ENCODE data around the gene WNT11. TPM values are rescaled to one million over a fixed set of nuclear protein-coding genes. Genes with fewer than 3 reads are reported as not detected.

Gene WNT11
- total RNA-seq (2014; rRNA removed): 0.40 and 1.6 TPM in 2 replicates
- percentile 21 among the genes with signal in this experiment for Bru-seq, nascent RNA
- percentile 17 among the genes with signal in this experiment for BruChase-seq, experiment 1, labeled RNA remaining after a 6-hour chase
- BruChase-seq, experiment 2, labeled RNA remaining after a 2-hour chase: percentile 20 among the genes with signal in this experiment
- long read RNA-seq, transcript WNT11-201 (5 exons, 1,930 nt): major isoform, 5 of 6 reads
- long read RNA-seq, partial matches to known transcripts: 0 of 6 reads
- long read RNA-seq, other reads (novel, unspliced or antisense): 1 of 6 reads

DNA sequence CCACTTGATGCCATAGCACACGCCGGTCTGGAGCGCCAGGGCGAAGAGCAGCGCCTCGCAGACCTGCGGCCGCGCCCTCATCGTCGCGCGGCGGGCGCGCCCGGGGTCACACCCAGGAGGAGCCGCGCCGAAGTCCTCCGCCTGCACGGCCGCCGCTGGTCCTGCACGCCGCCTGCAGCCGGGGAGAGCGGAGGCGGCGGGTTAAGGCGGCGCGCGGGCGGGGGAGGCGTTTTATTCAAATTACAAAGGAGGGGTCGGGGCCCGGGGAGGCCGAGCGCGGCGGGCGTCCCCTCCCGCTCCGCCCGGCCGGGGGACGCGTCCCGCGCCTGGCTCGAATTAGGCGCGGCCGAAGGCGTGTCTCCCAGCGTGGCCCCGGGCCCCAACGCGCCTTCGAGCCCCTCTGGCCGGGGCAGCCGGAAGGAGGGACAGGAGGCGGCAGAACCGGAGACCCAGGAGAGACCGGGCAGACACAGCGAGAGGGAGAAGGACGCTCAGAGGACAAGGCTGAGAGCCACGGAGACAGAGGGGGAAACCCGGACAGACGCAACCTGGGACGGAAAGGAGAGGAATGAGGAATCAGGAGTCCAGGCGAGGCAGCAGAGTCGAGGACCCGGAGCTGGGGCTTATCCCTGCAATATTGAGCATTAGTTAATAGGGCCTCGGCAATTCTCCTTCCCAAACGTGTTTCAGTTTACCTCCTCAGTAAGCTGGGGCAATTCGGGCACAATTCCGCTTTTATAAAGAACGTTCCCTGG is at the start of gene WNT11:
Gene WNT11 (minus strand): TSS at position 176 of the 755 bp plus-strand sequence. CDS start 95 bp downstream, at position 81.
- intact Hi-C loops (cut with micrococcal nuclease): loop anchor here (1.0 to 2.0 kb wide), 4 partner anchors 113 to 474 kb away; no protein-coding TSS in a partner anchor
- ChIA-PET POLR2A (ENCODE audit: unreplicated experiment) (no interaction called here), CTCF (interaction anchor here (1.4 to 2.6 kb wide), 3 partner anchors 21 to 112 kb away, joined by 3 to 17 read pairs (median 7); no protein-coding TSS in a partner anchor)
- H3K27ac ChIP-seq (ENCODE audit: low read length): no peak within 1 kb of the TSS
- peaks cover 32% of the 10 kb centered on the region for H3K4me1 ChIP-seq (ENCODE audit: insufficient read depth, low read length)
- TF ChIP-seq EZH2 (IDR thresholded peaks at IDR 0.05; ENCODE audit: low read length, unreplicated experiment) (no peak), EZH2phosphoT487 (IDR thresholded peaks at IDR 0.05; ENCODE audit: borderline replicate concordance, low read length) (no peak; the same call in 1 of the 2 replicates)
- TF ChIP-seq, protein P1, sequence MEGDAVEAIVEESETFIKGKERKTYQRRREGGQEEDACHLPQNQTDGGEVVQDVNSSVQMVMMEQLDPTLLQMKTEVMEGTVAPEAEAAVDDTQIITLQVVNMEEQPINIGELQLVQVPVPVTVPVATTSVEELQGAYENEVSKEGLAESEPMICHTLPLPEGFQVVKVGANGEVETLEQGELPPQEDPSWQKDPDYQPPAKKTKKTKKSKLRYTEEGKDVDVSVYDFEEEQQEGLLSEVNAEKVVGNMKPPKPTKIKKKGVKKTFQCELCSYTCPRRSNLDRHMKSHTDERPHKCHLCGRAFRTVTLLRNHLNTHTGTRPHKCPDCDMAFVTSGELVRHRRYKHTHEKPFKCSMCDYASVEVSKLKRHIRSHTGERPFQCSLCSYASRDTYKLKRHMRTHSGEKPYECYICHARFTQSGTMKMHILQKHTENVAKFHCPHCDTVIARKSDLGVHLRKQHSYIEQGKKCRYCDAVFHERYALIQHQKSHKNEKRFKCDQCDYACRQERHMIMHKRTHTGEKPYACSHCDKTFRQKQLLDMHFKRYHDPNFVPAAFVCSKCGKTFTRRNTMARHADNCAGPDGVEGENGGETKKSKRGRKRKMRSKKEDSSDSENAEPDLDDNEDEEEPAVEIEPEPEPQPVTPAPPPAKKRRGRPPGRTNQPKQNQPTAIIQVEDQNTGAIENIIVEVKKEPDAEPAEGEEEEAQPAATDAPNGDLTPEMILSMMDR (conservative IDR thresholded peaks at IDR 0.05; ENCODE audit: low read depth, low read length): no peak
- H3K9ac ChIP-seq (ENCODE audit: low read length): no peak within 1 kb of the TSS
- ATAC-seq (peak; percentile 42), DNase-seq (peak; percentile 57)
- no peaks in the 10 kb centered on the region for H3K36me3 ChIP-seq (ENCODE audit: low read depth, low read length)
- no peaks in the 10 kb centered on the region for H3F3A ChIP-seq (ENCODE audit: low read length, unreplicated experiment)
- no peaks in the 10 kb centered on the region for H3K79me2 ChIP-seq (ENCODE audit: low read length)
- H4K20me1 ChIP-seq (ENCODE audit: low read length): no peaks in the 10 kb centered on the region
- BruUV-seq (replicated peaks): no TSS peak
- H3K4me3 ChIP-seq (ENCODE audit: low read length): peak within 1 kb of the TSS; percentile 67
- H3K9me3 ChIP-seq (ENCODE audit: low read length): no peaks in the 10 kb centered on the region
- H3K4me2 ChIP-seq (ENCODE audit: low read length): peak within 1 kb of the TSS; percentile 98
- peak within 1 kb of the TSS; percentile 93 for H2AFZ ChIP-seq (ENCODE audit: low read length)
- H3K27me3 ChIP-seq (ENCODE audit: low read length): peaks cover 46% of the 10 kb centered on the region
- H3K9me2 ChIP-seq (replicated peaks; ENCODE audit: low read length): no peaks in the 10 kb centered on the region

DNA sequence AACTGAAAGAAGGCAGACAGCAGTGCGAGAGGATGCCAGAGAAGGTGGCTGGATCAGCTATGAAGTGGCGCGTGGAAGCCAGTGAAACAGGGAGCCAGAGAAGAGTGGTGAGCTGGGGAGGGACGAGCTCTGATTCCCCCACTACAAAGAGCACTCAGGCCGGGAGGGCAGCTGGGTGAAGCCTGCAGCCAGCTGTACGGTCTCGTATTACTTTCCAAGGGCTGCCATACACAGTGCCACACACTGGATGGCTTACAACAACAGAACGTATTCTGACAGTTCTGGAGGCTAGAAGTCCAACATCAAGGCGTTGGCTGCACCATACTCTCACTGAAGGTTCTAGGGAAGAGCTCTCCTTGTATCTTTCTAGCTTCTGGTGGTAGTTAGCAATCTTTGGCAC is 47.1 kb upstream of the WNT11 start:
- TF ChIP-seq, protein P1 (conservative IDR thresholded peaks at IDR 0.05; ENCODE audit: low read depth, low read length): no peak
- TF ChIP-seq EZH2phosphoT487 (IDR thresholded peaks at IDR 0.05; ENCODE audit: borderline replicate concordance, low read length) (no peak), EZH2 (IDR thresholded peaks at IDR 0.05; ENCODE audit: low read length, unreplicated experiment) (no peak)
- CTCF ChIA-PET: no interaction called here
- intact Hi-C loops (cut with micrococcal nuclease): no loop called here
- BruUV-seq (replicated peaks): no TSS peak
- Histone ChIP-seq H3K27me3 (ENCODE audit: low read length) (peaks cover 7% of the 10 kb centered on the region; the same call in 1 of the 2 replicates), H4K20me1 (ENCODE audit: low read length) (no peaks in the 10 kb centered on the region), H3K9me3 (ENCODE audit: low read length) (no peaks in the 10 kb centered on the region), H3K4me3 (ENCODE audit: low read length) (no peak overlapping the region), H2AFZ (ENCODE audit: low read length) (no peak overlapping the region), H3K9me2 (replicated peaks; ENCODE audit: low read length) (no peaks in the 10 kb centered on the region), H3K4me2 (ENCODE audit: low read length) (no peak overlapping the region), H3K36me3 (ENCODE audit: low read depth, low read length) (no peaks in the 10 kb centered on the region), H3K9ac (ENCODE audit: low read length) (no peak overlapping the region), H3F3A (ENCODE audit: low read length, unreplicated experiment) (no peaks in the 10 kb centered on the region), H3K4me1 (ENCODE audit: insufficient read depth, low read length) (0 out of 2 replicates have a peak, but pooled peaks cover under 1% of the 10 kb centered on the region), H3K79me2 (ENCODE audit: low read length) (no peaks in the 10 kb centered on the region), H3K27ac (ENCODE audit: low read length) (no peak overlapping the region)
- no peak for ATAC-seq
- DNase-seq: no peak
- POLR2A ChIA-PET (ENCODE audit: unreplicated experiment): no interaction called here
